ENCODE measurements around the gene EPHB2. TPM values are rescaled to one million over a fixed set of nuclear protein-coding genes. Genes with fewer than 3 reads are reported as not detected.

The EPHB2 gene
- total and polyA plus RNA-seq, 8 donors, result 0.13 to 88.1 (median 2.6) TPM; not detected in 1

GRCh38 chr1:22825486-22826189 is 115.0 kb downstream of the EPHB2 start:
- no peaks in the 10 kb centered on the region for H3K9me3 ChIP-seq
- H3K27ac ChIP-seq, result no peak overlapping the region
- peaks cover 0 to 4% (median 0%) of the 10 kb centered on the region in 3 donors for H3K27me3 ChIP-seq
- intact Hi-C loops (cut with DNase I; ENCODE audit: low total_unique reads), result no loop called here
- no peak overlapping the region for H3K4me3 ChIP-seq
- 59 to 75% (median 66%) methylated on average over 4 of the region's 4 CpGs for WGBS, 5 donors
- DNase-seq, result peak in 1 of 2 donors; percentile 41
- H3K4me1 ChIP-seq, result peaks cover 3 to 19% (median 16%) of the 10 kb centered on the region in 4 donors
- H3K36me3 ChIP-seq, result no peaks in the 10 kb centered on the region
- TF ChIP-seq CTCF (IDR thresholded peaks at IDR 0.05) (no peak), POLR2AphosphoS5 (IDR thresholded peaks at IDR 0.05) (no peak), EP300 (IDR thresholded peaks at IDR 0.05) (no peak), POLR2A (IDR thresholded peaks at IDR 0.05) (no peak)

GRCh38 chr1:22826604-22827580 is 116.3 kb downstream of the EPHB2 start:
- no peak overlapping the region for H3K4me3 ChIP-seq
- TF ChIP-seq POLR2A (IDR thresholded peaks at IDR 0.05) (no peak), CTCF (IDR thresholded peaks at IDR 0.05) (no peak)
- no peaks in the 10 kb centered on the region for H3K9me3 ChIP-seq
- H3K36me3 ChIP-seq, result no peaks in the 10 kb centered on the region
- H3K27ac ChIP-seq, result peak overlapping the region in 1 of 5 donors; percentile 8
- intact Hi-C loops (cut with DNase I; ENCODE audit: low total_unique reads), result no loop called here
- DNase-seq, result peak; percentile 36 to 91
- peaks cover 0 to 12% (median 0%) of the 10 kb centered on the region in 3 donors for H3K27me3 ChIP-seq
- peaks cover 3 to 21% (median 17%) of the 10 kb centered on the region in 4 donors for H3K4me1 ChIP-seq
- WGBS, 5 donors, result 60 to 73% (median 65%) methylated on average over 15 of the region's 15 CpGs

- H3K36me3 ChIP-seq, result no peaks in the 10 kb centered on the region
Observed at GRCh38 chr1:22827666-22828483, 117.2 kb downstream of the EPHB2 start.

More at GRCh38 chr1:22827666-22828483, 117.2 kb downstream of the EPHB2 start:
- DNase-seq, result no peak
- no peak for TF ChIP-seq EP300 (IDR thresholded peaks at IDR 0.05)
- TF ChIP-seq POLR2AphosphoS5 (IDR thresholded peaks at IDR 0.05), result no peak
- TF ChIP-seq CTCF (IDR thresholded peaks at IDR 0.05), result no peak
- no peak for TF ChIP-seq POLR2A (IDR thresholded peaks at IDR 0.05)
- Histone ChIP-seq H3K27ac (no peak overlapping the region), H3K27me3 (peaks cover 0 to 14% (median 0%) of the 10 kb centered on the region in 3 donors), H3K4me1 (peaks cover 3 to 26% (median 17%) of the 10 kb centered on the region in 4 donors), H3K9me3 (no peaks in the 10 kb centered on the region), H3K4me3 (no peak overlapping the region)
- intact Hi-C loops (cut with DNase I; ENCODE audit: low total_unique reads), result no loop called here
- 56 to 75% (median 73%) methylated on average over 8 to 9 of the region's 9 CpGs for WGBS, 5 donors
